GM12873 (cell line): Measurements from ENCODE around the gene ZBTB16.

ENCODE experiments used
- TF ChIP-seq, protein P1 (sequence below): IDR thresholded peaks from 2 replicates; pipeline ENCODE4 v1.5.1; 2012; ENCODE audit warnings: low read depth, mild to moderate bottlenecking, moderate library complexity, low read length, control low read depth; ENCODE audit not compliant: insufficient read depth; ENCODE audit errors: missing control alignments

Gene ZBTB16, protein sequence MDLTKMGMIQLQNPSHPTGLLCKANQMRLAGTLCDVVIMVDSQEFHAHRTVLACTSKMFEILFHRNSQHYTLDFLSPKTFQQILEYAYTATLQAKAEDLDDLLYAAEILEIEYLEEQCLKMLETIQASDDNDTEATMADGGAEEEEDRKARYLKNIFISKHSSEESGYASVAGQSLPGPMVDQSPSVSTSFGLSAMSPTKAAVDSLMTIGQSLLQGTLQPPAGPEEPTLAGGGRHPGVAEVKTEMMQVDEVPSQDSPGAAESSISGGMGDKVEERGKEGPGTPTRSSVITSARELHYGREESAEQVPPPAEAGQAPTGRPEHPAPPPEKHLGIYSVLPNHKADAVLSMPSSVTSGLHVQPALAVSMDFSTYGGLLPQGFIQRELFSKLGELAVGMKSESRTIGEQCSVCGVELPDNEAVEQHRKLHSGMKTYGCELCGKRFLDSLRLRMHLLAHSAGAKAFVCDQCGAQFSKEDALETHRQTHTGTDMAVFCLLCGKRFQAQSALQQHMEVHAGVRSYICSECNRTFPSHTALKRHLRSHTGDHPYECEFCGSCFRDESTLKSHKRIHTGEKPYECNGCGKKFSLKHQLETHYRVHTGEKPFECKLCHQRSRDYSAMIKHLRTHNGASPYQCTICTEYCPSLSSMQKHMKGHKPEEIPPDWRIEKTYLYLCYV

DNA sequence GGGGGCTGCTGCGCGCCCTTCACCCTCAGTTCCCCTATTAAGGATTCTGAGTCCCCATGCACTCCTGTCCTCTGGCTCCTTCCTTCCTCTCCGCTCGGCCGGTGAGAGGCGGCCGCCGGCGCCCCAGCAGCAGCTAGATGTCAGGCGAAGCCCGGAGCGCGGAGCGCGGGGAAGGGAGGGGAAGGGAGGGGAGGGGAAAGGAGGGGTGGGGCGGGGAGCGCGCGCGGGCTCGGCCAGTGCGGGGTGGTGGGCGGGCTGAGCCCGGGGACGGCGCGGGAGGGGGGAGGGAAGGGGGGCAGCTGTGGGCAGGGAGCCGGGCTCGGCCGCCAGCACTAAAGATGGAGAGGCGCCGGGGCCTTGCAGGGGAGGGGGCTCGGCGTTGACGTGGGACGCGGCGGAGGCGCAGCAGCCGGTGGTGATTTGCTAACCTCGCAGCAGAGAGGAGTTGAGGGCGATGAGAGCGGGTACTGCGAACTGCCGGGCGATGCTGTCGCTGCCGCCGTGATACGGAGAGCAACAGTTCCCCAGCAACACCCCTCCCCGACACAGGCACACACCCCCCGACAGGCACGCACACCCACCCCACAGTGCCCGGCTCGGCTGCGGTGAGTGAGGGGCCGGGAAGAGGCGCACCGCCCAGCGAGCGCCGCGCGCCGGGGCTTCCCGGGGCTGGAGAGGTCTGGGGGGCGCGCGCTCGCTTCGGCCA, at the start of gene ZBTB16:
Gene ZBTB16 (plus strand): TSS at position 434 of the 706 bp plus-strand sequence. CDS start 3,590 bp downstream, outside the sequence.
- TF ChIP-seq, protein P1, sequence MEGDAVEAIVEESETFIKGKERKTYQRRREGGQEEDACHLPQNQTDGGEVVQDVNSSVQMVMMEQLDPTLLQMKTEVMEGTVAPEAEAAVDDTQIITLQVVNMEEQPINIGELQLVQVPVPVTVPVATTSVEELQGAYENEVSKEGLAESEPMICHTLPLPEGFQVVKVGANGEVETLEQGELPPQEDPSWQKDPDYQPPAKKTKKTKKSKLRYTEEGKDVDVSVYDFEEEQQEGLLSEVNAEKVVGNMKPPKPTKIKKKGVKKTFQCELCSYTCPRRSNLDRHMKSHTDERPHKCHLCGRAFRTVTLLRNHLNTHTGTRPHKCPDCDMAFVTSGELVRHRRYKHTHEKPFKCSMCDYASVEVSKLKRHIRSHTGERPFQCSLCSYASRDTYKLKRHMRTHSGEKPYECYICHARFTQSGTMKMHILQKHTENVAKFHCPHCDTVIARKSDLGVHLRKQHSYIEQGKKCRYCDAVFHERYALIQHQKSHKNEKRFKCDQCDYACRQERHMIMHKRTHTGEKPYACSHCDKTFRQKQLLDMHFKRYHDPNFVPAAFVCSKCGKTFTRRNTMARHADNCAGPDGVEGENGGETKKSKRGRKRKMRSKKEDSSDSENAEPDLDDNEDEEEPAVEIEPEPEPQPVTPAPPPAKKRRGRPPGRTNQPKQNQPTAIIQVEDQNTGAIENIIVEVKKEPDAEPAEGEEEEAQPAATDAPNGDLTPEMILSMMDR: no peak

DNA sequence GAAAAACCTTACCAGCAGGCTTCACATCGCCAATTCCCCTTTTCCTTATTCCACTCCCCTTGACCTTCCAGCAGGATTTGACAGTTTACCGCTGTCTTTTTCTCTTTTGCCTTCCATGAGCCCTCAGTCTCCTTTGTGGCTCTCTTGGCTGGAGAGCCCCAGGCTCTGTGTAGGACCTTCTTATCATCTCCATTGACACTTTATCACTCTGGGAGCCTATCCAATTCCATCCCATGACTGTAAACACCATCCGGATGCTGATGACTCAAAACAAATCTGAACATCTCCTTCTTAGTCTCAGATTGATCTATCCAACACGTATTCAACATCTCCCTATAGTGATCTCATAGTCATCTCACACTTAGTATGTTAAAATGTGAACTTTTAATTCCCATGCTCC, 48.6 kb upstream of the ZBTB16 start:
- TF ChIP-seq, protein P1: no peak

DNA sequence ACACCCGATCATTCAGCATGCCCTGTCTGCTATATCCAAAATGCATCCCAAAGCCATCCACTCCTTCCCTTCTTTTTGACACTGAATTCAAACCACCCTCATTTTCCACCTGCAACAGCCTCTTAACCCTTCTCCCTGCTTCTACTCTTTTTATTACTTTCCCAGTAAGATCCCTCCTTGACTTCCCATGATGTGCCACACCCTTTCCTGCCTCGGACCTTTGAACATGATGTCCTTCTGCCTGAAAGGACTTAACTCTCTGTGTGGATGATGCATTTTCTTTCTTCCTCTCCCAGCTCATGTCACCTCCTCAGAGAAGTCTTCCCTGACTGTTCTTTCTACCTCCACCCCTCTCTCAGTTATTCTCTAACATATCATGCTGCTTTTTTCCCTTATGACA, 48.1 kb upstream of the ZBTB16 start:
- TF ChIP-seq, protein P1: no peak

DNA sequence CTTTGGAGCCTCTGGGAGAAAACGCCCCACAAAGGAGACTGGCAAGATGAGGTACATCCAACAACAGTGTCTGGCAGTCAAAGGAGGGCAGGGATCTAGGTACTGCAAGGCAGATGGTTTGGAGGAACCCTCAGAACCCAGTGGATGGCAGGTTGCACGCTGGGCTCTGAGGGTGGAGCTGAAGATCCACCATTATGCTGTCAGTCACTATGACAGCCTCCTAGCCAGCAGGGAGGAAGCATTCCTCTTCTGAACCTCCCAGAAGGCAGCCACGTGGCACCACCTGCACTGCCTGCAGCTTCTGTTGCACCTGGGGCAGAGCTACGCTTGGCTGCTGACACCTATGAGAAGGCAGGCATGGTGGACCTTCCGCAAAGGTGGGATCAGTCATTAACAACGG, 44.4 kb upstream of the ZBTB16 start:
- TF ChIP-seq, protein P1: no peak

DNA sequence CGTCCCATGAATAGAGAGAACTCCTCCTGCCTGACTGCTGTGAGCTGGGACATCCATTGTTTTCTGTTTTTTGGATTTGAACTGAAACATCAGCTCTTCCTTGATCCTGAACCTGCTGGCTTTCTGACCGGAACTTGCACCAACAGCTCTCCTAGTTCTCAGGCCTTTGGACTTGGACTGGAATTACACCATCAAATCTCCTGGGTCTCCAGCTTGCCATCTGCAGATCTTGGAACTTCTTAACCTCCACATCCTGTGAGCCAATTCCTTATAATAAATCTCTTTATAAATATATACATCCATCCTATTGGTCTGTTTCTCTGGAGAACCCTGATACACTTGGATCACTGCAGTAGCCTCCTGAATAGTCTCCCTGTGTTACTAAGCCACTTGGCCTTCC, 42.5 kb upstream of the ZBTB16 start:
- TF ChIP-seq, protein P1: no peak

DNA sequence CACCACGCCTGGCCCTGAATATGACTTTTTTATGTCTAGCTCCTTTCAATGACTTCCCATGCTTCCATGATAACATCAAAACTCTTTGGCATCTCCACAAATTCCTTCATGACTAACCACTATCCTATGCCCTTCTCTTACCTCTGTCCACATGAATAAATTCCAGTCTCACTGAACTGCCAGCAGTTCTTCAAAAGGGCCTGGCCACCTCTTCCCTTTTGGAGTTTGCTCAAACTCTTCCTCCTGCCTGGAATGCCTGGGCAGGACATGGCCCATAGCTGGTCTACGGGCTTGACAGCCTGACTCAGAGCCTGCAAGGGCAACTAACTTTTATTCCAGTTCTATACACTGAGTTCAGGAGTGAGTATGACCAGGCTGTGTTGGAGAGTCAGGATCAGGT, 41.8 kb upstream of the ZBTB16 start:
- TF ChIP-seq, protein P1: no peak

DNA sequence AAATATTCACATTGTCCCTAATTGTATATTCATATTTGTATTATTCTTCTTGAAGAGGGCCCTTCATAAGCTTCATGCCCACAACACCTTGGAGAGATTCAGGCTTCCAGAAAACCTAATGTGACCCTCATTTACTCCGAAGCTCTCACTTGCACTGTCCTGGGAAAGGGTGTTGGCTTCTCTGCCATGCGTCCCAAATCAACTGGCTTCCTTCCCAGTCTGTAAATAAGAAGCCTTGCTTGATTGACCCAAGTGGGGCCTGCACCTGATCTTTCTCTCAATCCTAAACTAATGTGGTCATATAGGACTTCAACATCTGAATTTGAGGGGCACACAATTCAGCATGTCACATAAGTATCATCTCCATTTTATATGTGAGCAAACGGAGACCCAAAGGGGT, 40.5 kb upstream of the ZBTB16 start:
- TF ChIP-seq, protein P1: no peak
